Effector CD8-positive, alpha-beta T cell (primary cell): ENCODE data around the gene SLC12A1.
A peak's percentile ranks its signal among the peaks of the same experiment; 100 is the strongest.
"Not testable (repeated sequence)": the region's sequence is repeated elsewhere in the genome, so short reads cannot be mapped to it uniquely, and the experiment has no call there.

Experiments used
- DNase-seq: peaks from one replicate; lab custom pipeline; 2025; lab: John Stamatoyannopoulos, UW

Gene SLC12A1

DNA sequence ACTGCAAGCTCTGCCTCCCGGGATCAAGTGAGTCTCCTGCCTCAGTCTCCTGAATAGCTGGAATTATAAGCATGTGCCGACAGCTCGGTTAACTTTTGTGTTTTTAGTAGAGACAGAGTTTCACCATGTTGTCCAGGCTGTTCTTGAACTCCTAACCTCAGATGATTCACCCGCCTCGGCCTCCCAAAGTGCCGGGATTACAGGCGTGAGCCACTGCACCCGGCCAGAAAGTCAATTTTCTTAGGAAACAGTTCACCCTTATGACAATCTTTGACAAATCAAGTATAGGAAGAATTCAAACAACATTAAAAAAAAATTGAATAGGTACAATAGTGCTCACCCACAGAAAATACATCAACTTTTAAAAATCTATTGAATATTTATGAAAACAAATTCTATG is 101.5 kb downstream of the SLC12A1 start:
- DNase-seq = no peak

DNA sequence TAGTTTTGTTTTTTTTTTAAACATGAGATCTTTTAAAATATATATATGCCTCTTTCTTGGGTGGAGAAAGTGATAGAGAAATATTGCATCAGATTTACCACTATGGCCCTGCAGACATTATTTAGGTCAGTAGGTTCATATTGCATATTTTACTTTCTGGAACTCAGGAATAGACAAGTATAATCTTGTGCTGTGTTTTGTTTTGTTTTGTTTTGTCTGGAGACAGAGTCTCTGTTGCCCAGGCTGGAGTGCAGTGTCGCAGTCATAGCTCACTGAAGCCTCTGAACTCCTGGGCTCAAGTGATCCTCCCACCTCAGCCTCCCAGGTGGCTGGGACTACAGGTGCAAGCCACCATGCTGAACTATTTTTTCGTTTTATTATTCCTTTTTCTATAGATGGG is 103.6 kb downstream of the SLC12A1 start:
- DNase-seq = no peak

DNA sequence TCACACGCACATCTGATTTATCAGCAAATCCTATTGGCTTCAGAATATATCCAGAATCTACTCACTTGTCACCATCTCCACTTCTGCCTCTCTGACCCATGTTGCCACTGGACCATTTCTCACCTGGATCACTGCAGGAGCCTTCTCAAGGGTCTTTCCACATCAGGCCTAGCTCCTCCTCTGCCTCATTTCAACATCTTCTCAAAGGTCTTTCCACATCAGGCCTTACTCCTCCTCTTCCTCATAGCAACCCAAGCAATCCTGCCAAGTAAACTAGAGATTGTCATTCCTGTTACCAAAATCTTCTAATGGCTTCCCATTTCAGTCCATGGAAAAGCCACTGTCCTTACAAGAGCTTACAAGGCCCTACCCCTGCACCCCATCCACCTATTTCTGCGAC is 107.1 kb downstream of the SLC12A1 start:
- no peak for DNase-seq

GRCh38 chr15:48315041-48315440 is 108.9 kb downstream of the SLC12A1 start:
- no peak for DNase-seq

- DNase-seq = no peak
Measured at GRCh38 chr15:48317221-48317620, 111.1 kb downstream of the SLC12A1 start.

GRCh38 chr15:48318131-48318530 is 112.0 kb downstream of the SLC12A1 start:
- no peak for DNase-seq

DNA sequence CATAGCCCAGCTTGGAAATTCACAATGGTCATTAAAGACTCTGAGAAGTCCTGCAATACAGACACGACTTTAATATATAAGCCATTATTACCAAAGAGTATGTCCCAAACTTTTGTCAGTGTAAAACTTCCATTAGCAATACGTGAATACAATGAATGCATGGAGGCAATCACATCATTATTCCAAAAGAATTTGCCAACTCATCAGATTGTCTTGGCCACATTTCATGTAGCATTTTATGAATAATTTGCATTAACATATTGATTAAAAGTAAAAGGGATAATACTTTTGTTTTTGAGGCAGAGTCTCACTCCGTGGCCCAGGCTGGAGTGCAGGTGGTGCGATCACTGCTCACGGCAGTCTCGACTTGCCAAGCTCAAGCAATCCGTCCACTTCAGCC is 117.2 kb downstream of the SLC12A1 start:
- no peak for DNase-seq

DNA sequence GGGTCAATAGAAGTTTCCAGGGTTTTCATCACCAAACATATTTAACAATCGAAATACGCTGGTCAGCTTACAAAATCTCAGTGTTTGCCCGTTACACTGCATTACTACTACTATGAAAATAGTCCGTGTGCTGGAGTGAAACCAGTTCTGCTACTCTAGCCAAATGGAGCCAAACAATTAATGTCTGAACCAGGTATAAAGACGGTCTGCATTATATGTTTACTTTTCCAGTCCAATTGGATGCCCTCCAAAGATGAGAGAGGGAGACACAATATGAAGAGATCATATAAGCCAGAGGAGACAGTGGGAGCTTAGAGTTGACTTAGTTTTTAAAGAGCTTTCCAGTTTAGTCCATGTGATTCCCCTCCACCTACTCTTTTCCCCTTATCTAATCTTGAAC is 118.8 kb downstream of the SLC12A1 start:
- no peak for DNase-seq

GRCh38 chr15:48325400-48325799 is 119.3 kb downstream of the SLC12A1 start:
- no peak for DNase-seq

DNA sequence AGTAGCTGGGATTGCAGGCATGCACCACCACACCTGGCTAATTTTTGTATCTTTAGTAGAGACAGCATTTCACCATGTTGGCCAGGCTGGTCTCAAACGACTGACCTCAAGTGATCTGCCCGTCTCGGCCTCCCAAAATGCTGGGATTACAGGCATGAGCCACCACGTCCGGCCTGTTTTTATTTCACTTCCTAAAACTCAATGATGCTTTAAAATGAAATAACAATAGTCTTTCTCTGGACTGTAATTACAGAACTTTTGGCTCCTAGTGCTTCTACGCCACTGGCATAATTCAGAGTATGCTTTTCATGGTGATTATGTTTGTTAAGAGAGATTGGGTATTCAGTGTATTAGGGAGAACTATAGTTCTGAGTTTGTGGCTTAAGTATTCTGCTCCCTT is 120.1 kb downstream of the SLC12A1 start:
- not testable (repeated sequence) for DNase-seq

DNA sequence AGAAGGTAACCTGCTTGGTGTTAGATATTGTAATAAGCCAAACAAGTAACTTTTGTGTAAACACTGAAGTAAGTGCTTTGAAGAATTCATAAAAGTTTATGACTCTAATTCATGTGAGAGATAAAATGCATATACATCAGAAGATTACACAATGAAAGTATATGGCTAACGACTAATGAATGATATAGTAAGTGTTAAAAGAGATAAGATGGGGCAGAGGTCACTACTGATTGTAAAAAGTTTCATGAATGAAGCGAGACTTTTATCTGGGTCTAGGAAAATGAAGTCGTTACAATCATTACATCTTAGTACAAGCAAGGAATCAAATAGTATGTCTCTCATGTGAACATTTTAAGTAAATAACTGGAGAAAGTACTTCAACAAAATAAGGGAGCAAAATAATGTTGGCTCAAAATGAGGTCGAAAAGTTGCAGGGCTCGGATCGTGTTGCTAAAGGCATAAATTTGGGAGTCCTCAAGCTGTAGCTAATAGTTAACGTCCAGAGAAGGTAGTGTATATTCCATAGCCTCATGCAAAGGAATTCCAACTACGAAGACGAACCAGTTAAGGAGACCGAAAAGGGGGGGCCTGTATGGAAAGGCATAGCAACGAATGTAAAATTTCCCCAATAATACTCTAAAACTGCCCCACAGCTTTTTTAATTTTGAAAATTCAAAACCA is 124.1 kb downstream of the SLC12A1 start:
- no peak for DNase-seq

GRCh38 chr15:48330855-48331795 is 125.0 kb downstream of the SLC12A1 start, which contains the start of gene DUT:
TSS of gene DUT (plus strand) at chr15:48331429. CDS start at chr15:48331516, 87 bp downstream.
- peak; percentile 39 for DNase-seq

GRCh38 chr15:48331796-48332641 is 125.9 kb downstream of the SLC12A1 start:
- peak; percentile 36 for DNase-seq

GRCh38 chr15:48332642-48333034 is 126.5 kb downstream of the SLC12A1 start:
- no peak for DNase-seq

DNA sequence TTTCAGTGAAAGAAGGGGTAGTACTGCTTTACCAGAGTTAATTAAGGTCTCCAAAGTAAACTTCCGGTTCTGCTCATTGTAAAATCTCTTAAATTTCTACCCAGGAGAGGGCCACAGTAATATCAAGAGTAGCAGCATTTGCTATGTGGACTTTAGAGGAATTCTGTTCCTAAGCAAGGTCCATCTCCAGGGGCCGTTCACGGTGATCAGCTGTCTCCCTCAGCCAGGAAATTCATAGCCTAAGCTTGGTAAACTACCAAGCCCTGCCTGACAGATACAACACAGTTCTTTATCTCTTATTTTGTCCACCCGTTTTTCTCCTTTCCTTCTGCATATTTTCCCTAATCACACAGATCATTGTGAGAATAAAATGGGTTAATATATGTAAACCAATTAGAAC is 127.4 kb downstream of the SLC12A1 start:
- no peak for DNase-seq

DNA sequence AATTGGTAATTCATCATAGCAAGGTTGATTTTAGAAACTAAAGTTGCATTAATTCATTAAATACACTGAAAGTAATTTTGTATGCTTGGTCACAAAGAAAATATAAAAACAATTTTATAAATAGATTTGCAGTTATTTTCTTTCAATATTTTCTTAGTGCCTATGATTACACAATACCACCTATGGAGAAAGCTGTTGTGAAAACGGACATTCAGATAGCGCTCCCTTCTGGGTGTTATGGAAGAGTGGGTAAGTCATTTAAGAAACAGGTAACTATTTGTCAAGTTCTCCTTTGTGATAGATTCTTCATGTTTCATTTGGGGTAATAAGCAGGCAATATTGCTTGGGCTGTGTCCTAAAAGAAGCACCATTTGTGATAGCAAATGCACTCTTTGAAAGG is 128.2 kb downstream of the SLC12A1 start:
- DNase-seq = no peak

DNA sequence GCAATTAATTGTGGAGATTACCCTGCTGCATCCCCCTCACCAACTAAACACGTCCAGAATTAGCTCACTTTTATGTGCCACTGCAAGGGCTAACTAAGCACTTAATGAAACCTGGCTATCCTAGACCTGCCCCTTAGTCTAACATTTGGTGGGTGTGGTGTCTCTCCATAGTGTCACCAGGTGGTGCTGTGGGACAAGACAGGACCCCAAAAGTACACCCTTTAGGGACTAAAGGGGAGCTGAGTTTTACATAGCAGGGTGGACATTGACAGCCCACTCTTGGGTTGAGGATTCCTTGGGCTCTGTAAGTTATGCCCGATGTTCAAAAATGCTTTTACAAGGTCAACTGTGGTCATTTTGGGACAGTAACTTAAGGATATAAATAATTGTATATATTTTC is 130.8 kb downstream of the SLC12A1 start:
- DNase-seq = no peak

DNA sequence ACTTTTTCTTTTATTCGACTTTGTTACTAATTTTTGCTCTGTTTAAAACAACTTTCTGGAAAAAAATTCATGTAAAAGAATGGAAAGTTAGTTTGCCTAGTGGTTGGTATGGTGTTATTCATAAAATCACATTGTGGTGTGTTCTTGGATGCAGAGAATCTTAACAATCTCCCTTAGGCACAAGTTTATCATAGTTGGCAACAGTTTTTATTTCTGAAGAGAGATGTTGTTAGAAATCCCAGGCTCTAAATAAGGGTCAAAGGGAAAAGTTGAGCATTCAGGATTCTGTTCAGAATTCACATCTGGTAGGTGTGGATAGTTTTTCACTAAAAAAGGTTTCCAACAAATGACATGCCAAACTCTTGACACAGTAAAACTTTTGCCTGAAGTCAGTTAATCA is 131.5 kb downstream of the SLC12A1 start:
- no peak for DNase-seq

DNA sequence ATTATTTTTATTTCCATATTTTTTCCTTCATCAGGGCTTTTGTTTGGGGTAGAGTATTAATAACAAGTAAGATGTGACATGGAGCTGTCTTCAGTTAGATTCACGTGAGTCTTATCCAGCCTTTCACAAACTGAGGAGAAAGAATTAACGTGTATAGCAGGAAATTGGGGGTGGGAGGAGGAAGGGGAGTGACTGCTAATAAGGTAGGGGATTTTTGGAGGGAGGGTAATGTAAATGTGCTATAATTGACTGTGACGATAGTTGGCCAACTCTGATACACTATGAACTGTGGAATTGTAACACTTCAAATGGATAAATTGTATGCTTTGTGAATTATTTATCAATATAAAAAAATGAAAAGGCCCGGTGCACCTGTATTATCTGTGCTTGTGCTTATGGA is 134.0 kb downstream of the SLC12A1 start:
- DNase-seq = no peak

DNA sequence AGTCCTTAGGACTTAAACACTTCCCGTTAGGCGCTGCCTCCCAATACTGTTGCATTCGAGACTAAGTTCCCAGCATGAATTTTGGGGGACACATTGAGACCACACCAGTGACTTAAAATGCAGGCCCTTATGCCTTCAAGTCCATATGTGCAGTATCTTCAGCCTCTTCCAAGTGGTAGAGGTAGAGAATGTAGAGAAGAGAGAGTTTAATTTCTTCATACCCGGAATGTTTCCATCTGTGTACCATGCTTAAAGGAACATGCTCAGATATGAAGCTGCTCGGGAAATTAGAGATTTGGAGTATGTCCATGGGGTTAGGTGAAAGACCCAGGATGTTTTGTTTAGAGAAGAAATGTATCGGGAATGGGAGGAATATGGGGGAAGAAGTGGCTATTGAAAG is 137.8 kb downstream of the SLC12A1 start:
- DNase-seq = no peak

DNA sequence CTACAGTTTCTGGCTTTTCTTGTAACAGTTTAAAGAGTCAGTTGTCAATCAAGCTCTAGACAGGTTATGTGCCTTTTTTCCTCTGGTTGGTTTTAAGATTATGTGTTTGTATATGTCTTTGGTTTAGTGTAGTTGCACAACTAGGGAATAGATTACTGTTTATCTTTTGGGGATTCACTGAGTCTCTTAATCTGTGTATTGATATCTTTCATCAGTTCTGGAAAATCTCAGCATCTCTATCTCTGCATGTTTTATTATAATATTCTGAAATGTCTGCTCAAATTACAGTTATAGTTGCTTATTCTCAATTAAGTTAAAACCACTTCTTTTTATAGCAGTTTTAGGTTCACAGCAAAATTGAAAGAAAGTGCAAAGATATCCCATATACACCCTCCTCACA is 139.4 kb downstream of the SLC12A1 start:
- DNase-seq = no peak

GRCh38 chr15:48352474-48353072 is 146.5 kb downstream of the SLC12A1 start:
- peak; percentile 9 for DNase-seq
